Measurements from ENCODE around the gene ABCG1.

DNA sequence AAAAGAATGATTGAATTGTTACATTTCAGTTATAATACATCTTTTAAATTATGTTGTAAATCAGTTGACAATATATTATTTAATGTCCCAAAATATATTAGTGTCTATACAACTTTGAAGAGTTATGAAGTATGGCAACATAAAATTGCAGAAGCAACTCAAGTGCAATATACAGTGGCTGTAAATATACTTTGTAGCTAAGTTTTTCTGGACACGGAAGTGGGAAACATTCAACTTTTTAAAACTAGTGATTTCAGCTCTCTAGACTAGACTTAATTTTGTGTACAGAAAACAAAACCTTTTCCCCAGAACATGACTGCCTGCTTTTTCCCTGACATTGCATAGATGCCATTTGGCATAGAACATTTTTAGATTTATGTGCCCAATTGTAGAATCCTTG lies 29.5 kb upstream of the ABCG1 start:
- TF ChIP-seq, protein P1, sequence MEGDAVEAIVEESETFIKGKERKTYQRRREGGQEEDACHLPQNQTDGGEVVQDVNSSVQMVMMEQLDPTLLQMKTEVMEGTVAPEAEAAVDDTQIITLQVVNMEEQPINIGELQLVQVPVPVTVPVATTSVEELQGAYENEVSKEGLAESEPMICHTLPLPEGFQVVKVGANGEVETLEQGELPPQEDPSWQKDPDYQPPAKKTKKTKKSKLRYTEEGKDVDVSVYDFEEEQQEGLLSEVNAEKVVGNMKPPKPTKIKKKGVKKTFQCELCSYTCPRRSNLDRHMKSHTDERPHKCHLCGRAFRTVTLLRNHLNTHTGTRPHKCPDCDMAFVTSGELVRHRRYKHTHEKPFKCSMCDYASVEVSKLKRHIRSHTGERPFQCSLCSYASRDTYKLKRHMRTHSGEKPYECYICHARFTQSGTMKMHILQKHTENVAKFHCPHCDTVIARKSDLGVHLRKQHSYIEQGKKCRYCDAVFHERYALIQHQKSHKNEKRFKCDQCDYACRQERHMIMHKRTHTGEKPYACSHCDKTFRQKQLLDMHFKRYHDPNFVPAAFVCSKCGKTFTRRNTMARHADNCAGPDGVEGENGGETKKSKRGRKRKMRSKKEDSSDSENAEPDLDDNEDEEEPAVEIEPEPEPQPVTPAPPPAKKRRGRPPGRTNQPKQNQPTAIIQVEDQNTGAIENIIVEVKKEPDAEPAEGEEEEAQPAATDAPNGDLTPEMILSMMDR (conservative IDR thresholded peaks at IDR 0.05; ENCODE audit: low read length): no peak
- no peak for TF ChIP-seq EZH2phosphoT487 (IDR thresholded peaks at IDR 0.05; ENCODE audit: borderline replicate concordance, low read depth, low read length)
